GM23338 (cell line): ENCODE measurements around the gene OR4X1. TPM values are rescaled to one million over a fixed set of nuclear protein-coding genes. Genes with fewer than 3 reads are reported as not detected.

Experiments used
- ATAC-seq: fragments of 200-7000 bp; cut with Tn5 transposase; 3 replicates; pipeline ENCODE4 v1.9.1; 2020
- DNase-seq: peaks from one replicate; pipeline ENCODE4 v3.0.0-alpha.2; 2015; ENCODE audit warnings: low spot score
- H2AFZ ChIP-seq: fragments of 200-600 bp; sonication (generic); 2 replicates; pipeline ENCODE4 v1.8.0; 2016; ENCODE audit warnings: antibody characterized with exemption, mild to moderate bottlenecking, moderate library complexity
- H3F3A ChIP-seq: fragments of 200-600 bp; sonication (generic); replicated peaks from 2 replicates; pipeline ENCODE4 v1.8.0; 2017; ENCODE audit warnings: antibody characterized with exemption, mixed run types, low read depth
- H3K27ac ChIP-seq: fragments of 200-600 bp; sonication (generic); 2 replicates; pipeline ENCODE4 v1.6.1; 2016; ENCODE audit warnings: low read depth
- H3K27me3 ChIP-seq: fragments of 200-600 bp; sonication (generic); 2 replicates; pipeline ENCODE4 v1.8.0; 2016; ENCODE audit warnings: mild to moderate bottlenecking, mixed run types, moderate library complexity; ENCODE audit not compliant: insufficient read depth
- H3K36me3 ChIP-seq: fragments of 200-600 bp; sonication (generic); 2 replicates; pipeline ENCODE4 v1.8.0; 2016; ENCODE audit warnings: mild to moderate bottlenecking; ENCODE audit not compliant: insufficient read depth
- H3K4me1 ChIP-seq: fragments of 200-600 bp; sonication (generic); 2 replicates; pipeline ENCODE4 v1.8.0; 2016; ENCODE audit warnings: mild to moderate bottlenecking, moderate library complexity; ENCODE audit not compliant: insufficient read depth
- H3K4me2 ChIP-seq: fragments of 200-600 bp; sonication (generic); 2 replicates; pipeline ENCODE4 v1.7.1; 2017; ENCODE audit warnings: mixed run types
- H3K4me3 ChIP-seq: fragments of 200-600 bp; sonication (generic); 2 replicates; pipeline ENCODE4 v1.6.1; 2016; ENCODE audit warnings: mixed run types
- H3K79me2 ChIP-seq: fragments of 200-600 bp; sonication (generic); replicated peaks from 2 replicates; pipeline ENCODE4 v1.8.0; 2017; ENCODE audit warnings: mild to moderate bottlenecking; ENCODE audit not compliant: insufficient read depth
- H3K9me2 ChIP-seq: fragments of 200-600 bp; sonication (generic); 2 replicates; pipeline ENCODE4 v1.8.0; 2017; ENCODE audit not compliant: insufficient read depth
- H4K20me1 ChIP-seq: fragments of 200-600 bp; sonication (generic); replicated peaks from 2 replicates; pipeline ENCODE4 v1.8.0; 2017; ENCODE audit warnings: mild to moderate bottlenecking; ENCODE audit not compliant: insufficient read depth
- H3K27ac Mint-ChIP-seq: 2 replicates; pipeline ENCODE4 v1.8.0; 2020; ENCODE audit warnings: inconsistent platforms, mild to moderate bottlenecking, moderate library complexity, mixed read lengths
- H3K27me3 Mint-ChIP-seq: 3 replicates; pipeline ENCODE4 v1.8.0; 2022; ENCODE audit warnings: low read depth, mild to moderate bottlenecking, moderate library complexity, mixed read lengths, inconsistent platforms; ENCODE audit not compliant: insufficient read depth, poor library complexity
- H3K36me3 Mint-ChIP-seq: 3 replicates; pipeline ENCODE4 v1.8.0; 2021; ENCODE audit warnings: low read depth, mild to moderate bottlenecking, inconsistent platforms, moderate library complexity, mixed read lengths
- H3K4me1 Mint-ChIP-seq: 3 replicates; pipeline ENCODE4 v1.8.0; 2020; ENCODE audit warnings: mild to moderate bottlenecking, inconsistent platforms, mixed read lengths
- H3K4me3 Mint-ChIP-seq: 3 replicates; pipeline ENCODE4 v1.8.0; 2021; ENCODE audit warnings: moderate library complexity, mild to moderate bottlenecking, inconsistent platforms, mixed read lengths
- H3K9me3 Mint-ChIP-seq: 3 replicates; pipeline ENCODE4 v1.8.0; 2020; ENCODE audit warnings: moderate library complexity, mild to moderate bottlenecking, inconsistent platforms, mixed read lengths
- CREB1 ChIP-seq: fragments of 250-450 bp; sonication (Bioruptor Pico); IDR thresholded peaks from 2 replicates; pipeline ENCODE4 v1.5.0; 2020; ENCODE audit warnings: low read depth, mild to moderate bottlenecking, moderate library complexity
- CTCF ChIP-seq, 2 experiments: fragments of 200-600 bp in 1 of 2; sonication (generic) in 1 of 2; conservative IDR thresholded peaks; 2 replicates each; pipeline versions ENCODE4 v1.5.1 to v1.6.1; 2016 to 2017; ENCODE audit warnings: antibody characterized with exemption in 2 of 2, low read depth in 2 of 2, mild to moderate bottlenecking in 2 of 2, moderate library complexity in 1 of 2
- ETS1 ChIP-seq: IDR thresholded peaks from 2 replicates; pipeline ENCODE4 v1.6.1; 2016; ENCODE audit warnings: antibody characterized with exemption
- EZH2 ChIP-seq: fragments of 200-600 bp; sonication (generic); IDR thresholded peaks from one replicate; pipeline ENCODE4 v1.8.0; 2017; ENCODE audit warnings: antibody characterized with exemption, mild to moderate bottlenecking, low read depth; ENCODE audit not compliant: unreplicated experiment
- EZH2phosphoT487 ChIP-seq: fragments of 200-600 bp; sonication (generic); IDR thresholded peaks from one replicate; pipeline ENCODE4 v1.8.1; 2018; ENCODE audit warnings: antibody characterized with exemption; ENCODE audit not compliant: unreplicated experiment
- JUNB ChIP-seq: IDR thresholded peaks from one replicate; pipeline ENCODE4 v1.6.1; 2016; ENCODE audit warnings: antibody characterized with exemption; ENCODE audit not compliant: unreplicated experiment
- STAT1 ChIP-seq: IDR thresholded peaks from one replicate; pipeline ENCODE4 v1.6.1; 2016; ENCODE audit warnings: antibody characterized with exemption; ENCODE audit not compliant: unreplicated experiment
- ZNF114 ChIP-seq: fragments of 250-450 bp; sonication (Bioruptor Pico); IDR thresholded peaks from 2 replicates; pipeline ENCODE4 v1.5.0; 2020; ENCODE audit warnings: mild to moderate bottlenecking, moderate library complexity
- ZNF331 ChIP-seq: fragments of 250-450 bp; sonication (Bioruptor Pico); IDR thresholded peaks from 2 replicates; pipeline ENCODE4 v1.5.0; 2020; ENCODE audit warnings: low read depth, mild to moderate bottlenecking, moderate library complexity
- ZNF462 ChIP-seq: fragments of 250-450 bp; sonication (Bioruptor Pico); IDR thresholded peaks from 2 replicates; pipeline ENCODE4 v1.5.0; 2020; ENCODE audit warnings: mild to moderate bottlenecking, moderate library complexity
- polyA plus RNA-seq: library from polyadenylated mRNA; unstranded; fragments of >200 nt; fragmentation: Nextera tagmentation; extraction: Ambion mirVana; gene quantifications from 2 replicates; pipeline ENCODE4 v1.2.1, GENCODE V29; 2016
- total RNA-seq: library from RNA; depleted of rRNA; stranded (reverse); fragments of >200 nt; shearing (Covaris generic); gene quantifications from 2 replicates; pipeline ENCODE4 v1.2.3, GENCODE V29; 2014

The OR4X1 gene
- total and polyA plus RNA-seq, 2 experiments from 2014 or later: not detected

- peaks cover 96% of the 10 kb centered on the region for H3K9me3 Mint-ChIP-seq
- H3K36me3 Mint-ChIP-seq: peaks cover 30% of the 10 kb centered on the region
- no peak for ATAC-seq
- DNase-seq: no peak
- Histone ChIP-seq H3K4me3 (no peak within 1 kb of the TSS), H3K27me3 (no peaks in the 10 kb centered on the region), H3K4me1 (no peaks in the 10 kb centered on the region), H3K9me2 (no peaks in the 10 kb centered on the region), H2AFZ (no peak within 1 kb of the TSS), H3K36me3 (peaks cover 3% of the 10 kb centered on the region; the same call in 1 of the 2 replicates), H3K27ac (no peak within 1 kb of the TSS), H3F3A (no peaks in the 10 kb centered on the region), H3K79me2 (no peaks in the 10 kb centered on the region), H4K20me1 (no peaks in the 10 kb centered on the region), H3K4me2 (no peak within 1 kb of the TSS)
- H3K27me3 Mint-ChIP-seq: no peaks in the 10 kb centered on the region
- no peaks in the 10 kb centered on the region for H3K4me1 Mint-ChIP-seq
- TF ChIP-seq ZNF331 (CRISPR knock-in tag) (no peak), JUNB (no peak), EZH2 (no peak)
- no peak within 1 kb of the TSS for H3K4me3 Mint-ChIP-seq
- no peak within 1 kb of the TSS for H3K27ac Mint-ChIP-seq
Observed at GRCh38 chr11:48244804-48245203, 18.9 kb upstream of the OR4X1 start, which contains the start of gene OR4X2. Gene OR4X2 (plus strand): TSS chr11:48245104. CDS start chr11:48245104, 0 bp downstream.

GRCh38 chr11:48248902-48249301 lies 14.8 kb upstream of the OR4X1 start:
- H3K27ac Mint-ChIP-seq: no peak overlapping the region
- no peaks in the 10 kb centered on the region for H3K27me3 ChIP-seq
- H3K4me2 ChIP-seq: no peak overlapping the region
- H3K4me3 Mint-ChIP-seq: no peak overlapping the region
- H3K36me3 Mint-ChIP-seq: peaks cover 14% of the 10 kb centered on the region
- H3K4me1 Mint-ChIP-seq: no peaks in the 10 kb centered on the region
- DNase-seq: no peak
- H3K9me3 Mint-ChIP-seq: peaks cover 92% of the 10 kb centered on the region
- no peak overlapping the region for H3K4me3 ChIP-seq
- H2AFZ ChIP-seq: no peak overlapping the region
- no peaks in the 10 kb centered on the region for H4K20me1 ChIP-seq
- no peaks in the 10 kb centered on the region for H3K79me2 ChIP-seq
- ATAC-seq: no peak
- H3F3A ChIP-seq: no peaks in the 10 kb centered on the region
- H3K9me2 ChIP-seq: no peaks in the 10 kb centered on the region
- H3K36me3 ChIP-seq: peaks cover 3% of the 10 kb centered on the region; the same call in 1 of the 2 replicates
- no peaks in the 10 kb centered on the region for H3K4me1 ChIP-seq
- no peak overlapping the region for H3K27ac ChIP-seq
- no peaks in the 10 kb centered on the region for H3K27me3 Mint-ChIP-seq
- TF ChIP-seq ZNF114 (no peak), CREB1 (no peak), CTCF (conservative IDR thresholded peaks at IDR 0.05; ENCODE audit: low read depth in 2 of 2) (no peak), ETS1 (no peak), JUNB (no peak), ZNF462 (CRISPR knock-in tag) (no peak), STAT1 (no peak), EZH2phosphoT487 (no peak)
